Brain microvascular endothelial cell (primary cell): ENCODE results near the gene PXDN.

Source experiments
- DNase-seq: peaks from one replicate; pipeline ENCODE4 v3.0.0-alpha.2; 2020
- H3K27ac ChIP-seq: fragments of 250-450 bp; sonication (Bioruptor Pico); 2 replicates; pipeline ENCODE4 v1.5.1; 2020; ENCODE audit warnings: mild to moderate bottlenecking, moderate library complexity
- H3K27me3 ChIP-seq: fragments of 250-450 bp; sonication (Bioruptor Pico); replicated peaks from 2 replicates; pipeline ENCODE4 v1.5.1; 2020; ENCODE audit warnings: mild to moderate bottlenecking
- H3K36me3 ChIP-seq: fragments of 250-450 bp; sonication (Bioruptor Pico); replicated peaks from 2 replicates; pipeline ENCODE4 v1.5.1; 2020; ENCODE audit warnings: mild to moderate bottlenecking
- H3K4me3 ChIP-seq: 2 replicates; pipeline ENCODE4 v1.5.1; 2011; ENCODE audit warnings: low read depth, mild to moderate bottlenecking, control low read depth, low read length, moderate library complexity
- in situ Hi-C: cut with HindIII; loops from 2 replicates; pipeline ENCODE4 v1.10.0; 2017; ENCODE audit warnings: low sequenced_read_pairs, low pct_ligation_motif_present
- TF ChIP-seq, protein P1 (sequence below): IDR thresholded peaks from 2 replicates; pipeline ENCODE4 v1.5.1; 2011; ENCODE audit warnings: low read depth, mild to moderate bottlenecking, moderate library complexity, low read length, control low read depth, inconsistent platforms; ENCODE audit errors: missing control alignments

PXDN gene

GRCh38 chr2:1603521-1603920, 140.8 kb downstream of the PXDN start:
- no peak overlapping the region for H3K4me3 ChIP-seq
- TF ChIP-seq, protein P1, sequence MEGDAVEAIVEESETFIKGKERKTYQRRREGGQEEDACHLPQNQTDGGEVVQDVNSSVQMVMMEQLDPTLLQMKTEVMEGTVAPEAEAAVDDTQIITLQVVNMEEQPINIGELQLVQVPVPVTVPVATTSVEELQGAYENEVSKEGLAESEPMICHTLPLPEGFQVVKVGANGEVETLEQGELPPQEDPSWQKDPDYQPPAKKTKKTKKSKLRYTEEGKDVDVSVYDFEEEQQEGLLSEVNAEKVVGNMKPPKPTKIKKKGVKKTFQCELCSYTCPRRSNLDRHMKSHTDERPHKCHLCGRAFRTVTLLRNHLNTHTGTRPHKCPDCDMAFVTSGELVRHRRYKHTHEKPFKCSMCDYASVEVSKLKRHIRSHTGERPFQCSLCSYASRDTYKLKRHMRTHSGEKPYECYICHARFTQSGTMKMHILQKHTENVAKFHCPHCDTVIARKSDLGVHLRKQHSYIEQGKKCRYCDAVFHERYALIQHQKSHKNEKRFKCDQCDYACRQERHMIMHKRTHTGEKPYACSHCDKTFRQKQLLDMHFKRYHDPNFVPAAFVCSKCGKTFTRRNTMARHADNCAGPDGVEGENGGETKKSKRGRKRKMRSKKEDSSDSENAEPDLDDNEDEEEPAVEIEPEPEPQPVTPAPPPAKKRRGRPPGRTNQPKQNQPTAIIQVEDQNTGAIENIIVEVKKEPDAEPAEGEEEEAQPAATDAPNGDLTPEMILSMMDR, result no peak
- H3K27ac ChIP-seq, result no peak overlapping the region
- DNase-seq, result no peak
- H3K27me3 ChIP-seq, result no peaks in the 10 kb centered on the region
- in situ Hi-C loops, result no loop called here
- no peaks in the 10 kb centered on the region for H3K36me3 ChIP-seq

- in situ Hi-C loops, result no loop called here
- H3K27me3 ChIP-seq, result no peaks in the 10 kb centered on the region
- no peak overlapping the region for H3K27ac ChIP-seq
These were observed 141.3 kb downstream of the PXDN start for GRCh38 chr2:1603059-1603458.

GRCh38 chr2:1602278-1603010, 141.9 kb downstream of the PXDN start:
- no peak for DNase-seq
- H3K27me3 ChIP-seq, result no peaks in the 10 kb centered on the region
- TF ChIP-seq, protein P1, result no peak
- no peak overlapping the region for H3K27ac ChIP-seq
- in situ Hi-C loops, result no loop called here
- no peak overlapping the region for H3K4me3 ChIP-seq
- no peaks in the 10 kb centered on the region for H3K36me3 ChIP-seq

More at GRCh38 chr2:1603059-1603458, 141.3 kb downstream of the PXDN start:
- no peak for DNase-seq
- Histone ChIP-seq H3K4me3 (no peak overlapping the region), H3K36me3 (no peaks in the 10 kb centered on the region)
- TF ChIP-seq, protein P1, result no peak

DNA sequence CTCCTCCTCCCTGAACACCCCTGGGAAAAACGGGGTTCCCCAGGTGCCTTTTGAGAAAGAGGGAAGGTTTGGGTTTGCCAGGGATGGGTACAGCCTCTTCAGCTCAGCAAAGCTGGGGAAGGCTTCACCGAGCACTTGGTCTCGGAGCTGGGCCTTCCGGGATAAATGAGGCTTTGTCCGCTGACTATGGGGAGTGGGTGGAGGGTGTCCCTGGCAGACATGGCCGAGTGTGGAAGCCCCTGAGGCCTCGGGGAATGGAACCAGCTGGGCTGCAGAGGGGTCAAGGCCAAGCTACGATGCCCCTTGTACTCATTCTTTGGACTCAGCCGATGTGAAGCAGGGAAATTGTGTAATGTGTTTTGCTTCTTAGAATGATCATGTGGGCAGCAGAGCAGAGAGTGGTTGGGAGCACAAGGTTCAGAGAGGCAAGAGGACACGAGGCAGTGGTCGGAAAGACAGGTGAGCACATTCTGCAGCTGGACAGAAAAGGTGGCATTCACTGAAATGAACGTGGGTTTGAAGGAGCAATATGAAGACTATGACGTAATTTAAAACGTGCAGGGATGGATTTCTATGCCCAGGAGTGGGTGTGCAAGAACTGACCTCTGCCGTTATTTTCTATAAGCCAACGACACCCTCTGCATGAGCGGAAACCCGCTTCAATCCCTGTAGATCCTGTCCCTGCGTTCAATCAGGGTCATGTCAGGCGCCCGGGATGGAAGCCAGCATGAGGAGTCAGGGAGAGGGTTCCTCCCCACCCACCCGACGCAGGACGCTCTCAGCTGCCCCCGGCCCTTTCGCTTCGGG, 142.6 kb downstream of the PXDN start:
- H3K27ac ChIP-seq, result no peak overlapping the region
- in situ Hi-C loops, result no loop called here
- TF ChIP-seq, protein P1, result no peak

DNA sequence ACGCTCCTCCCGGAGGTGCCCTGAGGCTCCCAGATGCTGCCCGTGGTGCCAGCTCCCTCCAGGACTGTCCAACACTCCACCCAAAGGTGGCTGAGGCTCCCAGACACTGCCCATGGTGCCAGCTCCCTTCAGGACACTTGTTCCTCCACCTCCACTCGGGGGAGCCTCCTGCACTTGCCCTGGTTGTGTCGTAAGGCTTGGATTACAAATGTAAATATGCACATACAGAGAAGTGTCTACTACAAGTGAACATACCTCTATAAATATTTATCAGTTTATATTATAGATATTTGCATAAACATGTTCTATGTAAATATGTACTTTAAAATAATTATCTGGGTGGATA, 143.3 kb downstream of the PXDN start:
- TF ChIP-seq, protein P1, result no peak
- in situ Hi-C loops, result no loop called here

More for the DNA sequence above, 142.6 kb downstream of the PXDN start:
- Histone ChIP-seq H3K27me3 (no peaks in the 10 kb centered on the region), H3K36me3 (no peaks in the 10 kb centered on the region), H3K4me3 (no peak overlapping the region)
- no peak for DNase-seq

More for the DNA sequence above, 143.3 kb downstream of the PXDN start:
- Histone ChIP-seq H3K4me3 (no peak overlapping the region), H3K27ac (no peak overlapping the region), H3K36me3 (no peaks in the 10 kb centered on the region), H3K27me3 (no peaks in the 10 kb centered on the region)
- DNase-seq, result no peak
